Tibial artery (tissue), 4 donors: ENCODE data around the gene AIFM2.
"Not testable (repeated sequence)": the region's sequence is repeated elsewhere in the genome, so short reads cannot be mapped to it uniquely, and the experiment has no call there.

ENCODE experiments used
- DNase-seq, 2 donors: peaks; one replicate each; pipeline ENCODE4 v3.0.0-alpha.2; 2019
- H3K27ac ChIP-seq, 2 donors: fragments of 200-600 bp; sonication (generic) in 1 of 2; 1 replicate in 1 of 2; 2 replicates in 1 of 2; pipeline ENCODE4 v1.5.1; 2018 to 2019; ENCODE audit warnings: mild to moderate bottlenecking in 1 of 2
- H3K27me3 ChIP-seq, 2 donors: fragments of 200-600 bp; sonication (generic) in 1 of 2; one replicate each; pipeline versions ENCODE4 v1.5.1 to v1.6.0; 2016 to 2019
- H3K36me3 ChIP-seq, 3 donors: fragments of 200-600 bp; sonication (generic) in 2 of 3; one replicate each; pipeline ENCODE4 v1.5.1; 2016 to 2019; ENCODE audit warnings: mild to moderate bottlenecking in 2 of 3
- H3K4me1 ChIP-seq, 4 donors: fragments of 200-600 bp; sonication (generic) in 2 of 4; 1 replicate in 3 of 4; 2 replicates in 1 of 4; pipeline ENCODE4 v1.5.1; 2016 to 2019
- H3K4me3 ChIP-seq, 2 donors: fragments of 200-600 bp; sonication (generic) in 1 of 2; 1 replicate in 1 of 2; 2 replicates in 1 of 2; pipeline ENCODE4 v1.5.1; 2018 to 2019; ENCODE audit warnings: mild to moderate bottlenecking in 2 of 2
- H3K9me3 ChIP-seq, 3 donors: fragments of 200-600 bp; sonication (generic) in 1 of 3; one replicate each; pipeline ENCODE4 v1.5.1; 2016 to 2019
- intact Hi-C: fragments of 100-400 bp; cut with DNase I; formaldehyde crosslinking; loops from one replicate; pipeline ENCODE4 v1.15.0; 2023; ENCODE audit warnings: low total_unique reads
- TF ChIP-seq, protein P1 (sequence below), 2 experiments: fragments of 200-600 bp in 1 of 2; fragments of 450-650 bp in 1 of 2; IDR thresholded peaks; one replicate each; pipeline ENCODE4 v1.5.1; 2017 to 2019; ENCODE audit warnings: antibody characterized with exemption in 2 of 2, mild to moderate bottlenecking in 1 of 2, moderate library complexity in 1 of 2

AIFM2 gene

GRCh38 chr10:70164163-70164562 lies 31.5 kb upstream of the AIFM2 start:
- no peak overlapping the region for H3K27ac ChIP-seq
- peaks cover 3 to 79% (median 38%) of the 10 kb centered on the region in 4 donors for H3K4me1 ChIP-seq
- no peak overlapping the region for H3K4me3 ChIP-seq
- H3K27me3 ChIP-seq = no peaks in the 10 kb centered on the region
- no peak for DNase-seq
- intact Hi-C loops = no loop called here
- peaks cover 11 to 21% (median 16%) of the 10 kb centered on the region in 3 donors for H3K36me3 ChIP-seq
- TF ChIP-seq, protein P1, sequence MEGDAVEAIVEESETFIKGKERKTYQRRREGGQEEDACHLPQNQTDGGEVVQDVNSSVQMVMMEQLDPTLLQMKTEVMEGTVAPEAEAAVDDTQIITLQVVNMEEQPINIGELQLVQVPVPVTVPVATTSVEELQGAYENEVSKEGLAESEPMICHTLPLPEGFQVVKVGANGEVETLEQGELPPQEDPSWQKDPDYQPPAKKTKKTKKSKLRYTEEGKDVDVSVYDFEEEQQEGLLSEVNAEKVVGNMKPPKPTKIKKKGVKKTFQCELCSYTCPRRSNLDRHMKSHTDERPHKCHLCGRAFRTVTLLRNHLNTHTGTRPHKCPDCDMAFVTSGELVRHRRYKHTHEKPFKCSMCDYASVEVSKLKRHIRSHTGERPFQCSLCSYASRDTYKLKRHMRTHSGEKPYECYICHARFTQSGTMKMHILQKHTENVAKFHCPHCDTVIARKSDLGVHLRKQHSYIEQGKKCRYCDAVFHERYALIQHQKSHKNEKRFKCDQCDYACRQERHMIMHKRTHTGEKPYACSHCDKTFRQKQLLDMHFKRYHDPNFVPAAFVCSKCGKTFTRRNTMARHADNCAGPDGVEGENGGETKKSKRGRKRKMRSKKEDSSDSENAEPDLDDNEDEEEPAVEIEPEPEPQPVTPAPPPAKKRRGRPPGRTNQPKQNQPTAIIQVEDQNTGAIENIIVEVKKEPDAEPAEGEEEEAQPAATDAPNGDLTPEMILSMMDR (IDR thresholded peaks at IDR 0.05) = no peak
- H3K9me3 ChIP-seq = no peaks in the 10 kb centered on the region

GRCh38 chr10:70163448-70163847 lies 30.8 kb upstream of the AIFM2 start:
- Histone ChIP-seq H3K4me3 (no peak overlapping the region), H3K36me3 (peaks cover 11 to 21% (median 16%) of the 10 kb centered on the region in 3 donors), H3K27ac (no peak overlapping the region), H3K9me3 (no peaks in the 10 kb centered on the region), H3K27me3 (no peaks in the 10 kb centered on the region), H3K4me1 (peaks cover 3 to 72% (median 32%) of the 10 kb centered on the region in 4 donors)
- TF ChIP-seq, protein P1 (IDR thresholded peaks at IDR 0.05) = no peak
- no peak for DNase-seq
- intact Hi-C loops = no loop called here

DNA sequence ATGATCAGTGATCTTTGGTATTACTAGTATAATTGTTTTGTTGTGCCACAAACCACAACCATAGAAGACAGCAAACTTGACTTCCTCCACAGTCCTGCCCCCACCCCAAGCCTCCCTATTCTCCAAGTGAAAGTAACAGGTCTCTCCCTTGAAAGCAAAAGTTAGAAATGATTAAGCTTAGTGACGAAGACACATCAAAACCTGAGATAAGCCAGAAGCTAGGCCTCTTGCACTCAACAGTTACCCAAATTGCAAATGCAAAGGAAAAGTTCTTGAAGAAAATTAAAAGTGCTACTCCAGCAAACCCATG lies 30.2 kb upstream of the AIFM2 start:
- H3K9me3 ChIP-seq = no peaks in the 10 kb centered on the region
- no peak overlapping the region for H3K27ac ChIP-seq
- no peak overlapping the region for H3K4me3 ChIP-seq
- peaks cover 11 to 27% (median 22%) of the 10 kb centered on the region in 3 donors for H3K36me3 ChIP-seq
- H3K27me3 ChIP-seq = no peaks in the 10 kb centered on the region
- no peak for DNase-seq
- peaks cover 3 to 66% (median 29%) of the 10 kb centered on the region in 4 donors for H3K4me1 ChIP-seq
- intact Hi-C loops = no loop called here
- TF ChIP-seq, protein P1 (IDR thresholded peaks at IDR 0.05) = no peak

GRCh38 chr10:70162151-70162891 lies 29.7 kb upstream of the AIFM2 start:
- Histone ChIP-seq H3K4me3 (no peak overlapping the region), H3K36me3 (peaks cover 11 to 32% (median 27%) of the 10 kb centered on the region in 3 donors), H3K4me1 (peaks cover 3 to 61% (median 26%) of the 10 kb centered on the region in 4 donors), H3K9me3 (no peaks in the 10 kb centered on the region), H3K27ac (no peak overlapping the region), H3K27me3 (no peaks in the 10 kb centered on the region)
- TF ChIP-seq, protein P1 (IDR thresholded peaks at IDR 0.05) = no peak
- intact Hi-C loops = no loop called here
- DNase-seq = no peak

- Histone ChIP-seq H3K36me3 (peaks cover 24 to 47% (median 43%) of the 10 kb centered on the region in 3 donors), H3K4me3 (no peak overlapping the region), H3K9me3 (no peaks in the 10 kb centered on the region), H3K27ac (no peak overlapping the region), H3K4me1 (peaks cover 3 to 46% (median 20%) of the 10 kb centered on the region in 4 donors), H3K27me3 (no peaks in the 10 kb centered on the region)
- no peak for DNase-seq
- TF ChIP-seq, protein P1 (IDR thresholded peaks at IDR 0.05) = no peak
- intact Hi-C loops = no loop called here
These were observed 28.2 kb upstream of the AIFM2 start for GRCh38 chr10:70160798-70161197.

GRCh38 chr10:70159366-70159765 lies 26.7 kb upstream of the AIFM2 start:
- H3K27ac ChIP-seq, intact Hi-C loops: not testable (repeated sequence)

More at GRCh38 chr10:70159366-70159765, 26.7 kb upstream of the AIFM2 start:
- H3K9me3 ChIP-seq, H3K4me3 ChIP-seq, DNase-seq, H3K27me3 ChIP-seq: not testable (repeated sequence)
- Histone ChIP-seq H3K36me3 (peaks cover 36 to 61% (median 57%) of the 10 kb centered on the region in 3 donors), H3K4me1 (peaks cover 3 to 37% (median 17%) of the 10 kb centered on the region in 4 donors)
